Measurements from ENCODE around the gene RB1. TPM values are rescaled to one million over a fixed set of nuclear protein-coding genes. Genes with fewer than 3 reads are reported as not detected.
"Not testable (repeated sequence)": the region's sequence is repeated elsewhere in the genome, so short reads cannot be mapped to it uniquely, and the experiment has no call there.

The RB1 gene
- total RNA-seq, 1 experiment from 2014 or later = 18.8 TPM

GRCh38 chr13:48349525-48349924, 46.0 kb downstream of the RB1 start (continued):
- TF ChIP-seq CDX4 (CRISPR knock-in tag; IDR thresholded peaks at IDR 0.05; ENCODE audit: borderline replicate concordance) (no peak), ZNF138 (CRISPR knock-in tag; conservative IDR thresholded peaks at IDR 0.05) (no peak)

GRCh38 chr13:48353590-48353989, 50.0 kb downstream of the RB1 start:
- CTCF ChIA-PET = no interaction called here

GRCh38 chr13:48355524-48355923, 52.0 kb downstream of the RB1 start:
- H3K27me3 Mint-ChIP-seq (ENCODE audit: low read depth); H3K4me1 Mint-ChIP-seq; H3K27ac Mint-ChIP-seq; CTCF ChIA-PET; H3K4me3 Mint-ChIP-seq; ATAC-seq; POLR2A ChIA-PET; DNase-seq (ENCODE audit: low spot score): not testable (repeated sequence)
- peaks cover 47% of the 10 kb centered on the region for H3K9me3 Mint-ChIP-seq
- H3K36me3 Mint-ChIP-seq = peaks cover 42% of the 10 kb centered on the region

More at GRCh38 chr13:48353590-48353989, 50.0 kb downstream of the RB1 start:
- no peaks in the 10 kb centered on the region; the same call in 1 of the 2 replicates for H3K27me3 Mint-ChIP-seq (ENCODE audit: low read depth)
- no peaks in the 10 kb centered on the region for H3K4me1 Mint-ChIP-seq
- POLR2A ChIA-PET = no interaction called here
- peaks cover 52% of the 10 kb centered on the region for H3K9me3 Mint-ChIP-seq
- no peak for DNase-seq (ENCODE audit: low spot score)
- no peak overlapping the region for H3K4me3 Mint-ChIP-seq
- H3K27ac Mint-ChIP-seq = no peak overlapping the region
- peaks cover 56% of the 10 kb centered on the region for H3K36me3 Mint-ChIP-seq
- no peak for ATAC-seq
- no peak for TF ChIP-seq SP1 (CRISPR knock-in tag; conservative IDR thresholded peaks at IDR 0.05)
- no peak for TF ChIP-seq AR (CRISPR knock-in tag; IDR thresholded peaks at IDR 0.05)
- no peak for TF ChIP-seq ELF4 (CRISPR knock-in tag; IDR thresholded peaks at IDR 0.05; ENCODE audit: low read depth)
- TF ChIP-seq SMAD3 (CRISPR knock-in tag; IDR thresholded peaks at IDR 0.05; ENCODE audit: borderline replicate concordance) = no peak
- TF ChIP-seq ETV6 (CRISPR knock-in tag; IDR thresholded peaks at IDR 0.05) = no peak
- TF ChIP-seq PRRX2 (CRISPR knock-in tag; IDR thresholded peaks at IDR 0.05) = no peak

GRCh38 chr13:48356750-48357149, 53.2 kb downstream of the RB1 start:
- H3K4me1 Mint-ChIP-seq = no peaks in the 10 kb centered on the region
- no peak for TF ChIP-seq AR (CRISPR knock-in tag; IDR thresholded peaks at IDR 0.05)
- TF ChIP-seq MLX (CRISPR knock-in tag; IDR thresholded peaks at IDR 0.05) = no peak
- no peak for TF ChIP-seq ZNF396 (CRISPR knock-in tag; IDR thresholded peaks at IDR 0.05; ENCODE audit: borderline replicate concordance)
- no peak for TF ChIP-seq CDX4 (CRISPR knock-in tag; IDR thresholded peaks at IDR 0.05; ENCODE audit: borderline replicate concordance)
- no peak for TF ChIP-seq ZBTB43 (CRISPR knock-in tag; IDR thresholded peaks at IDR 0.05)
- no peak for TF ChIP-seq EMX1 (CRISPR knock-in tag; IDR thresholded peaks at IDR 0.05)
- no peak for TF ChIP-seq ZSCAN18 (CRISPR knock-in tag; IDR thresholded peaks at IDR 0.05)
- TF ChIP-seq ZNF425 (CRISPR knock-in tag; conservative IDR thresholded peaks at IDR 0.05) = no peak
- TF ChIP-seq ATF1 (CRISPR knock-in tag; IDR thresholded peaks at IDR 0.05) = no peak
- DNase-seq (ENCODE audit: low spot score) (no peak), ATAC-seq (no peak)
- peaks cover 32% of the 10 kb centered on the region for H3K36me3 Mint-ChIP-seq
- no peak overlapping the region for H3K27ac Mint-ChIP-seq
- ChIA-PET POLR2A (no interaction called here), CTCF (no interaction called here)
- peaks cover 36% of the 10 kb centered on the region for H3K9me3 Mint-ChIP-seq
- no peak overlapping the region for H3K4me3 Mint-ChIP-seq
- H3K27me3 Mint-ChIP-seq (ENCODE audit: low read depth) = no peaks in the 10 kb centered on the region
